HG02885 (cell line): ENCODE data around the gene SOST.

Experiments used
- ATAC-seq: cut with Tn5 transposase; IDR thresholded peaks from one replicate; pipeline ENCODE4 v1.9.1; 2021; ENCODE audit warnings: mild to moderate bottlenecking; ENCODE audit not compliant: unreplicated experiment, poor library complexity

The SOST gene

GRCh38 chr17:43753493-43754129 is 5.0 kb downstream of the SOST start:
- ATAC-seq = no peak

- no peak for ATAC-seq
These were observed 8.4 kb downstream of the SOST start for GRCh38 chr17:43750153-43750552.

DNA sequence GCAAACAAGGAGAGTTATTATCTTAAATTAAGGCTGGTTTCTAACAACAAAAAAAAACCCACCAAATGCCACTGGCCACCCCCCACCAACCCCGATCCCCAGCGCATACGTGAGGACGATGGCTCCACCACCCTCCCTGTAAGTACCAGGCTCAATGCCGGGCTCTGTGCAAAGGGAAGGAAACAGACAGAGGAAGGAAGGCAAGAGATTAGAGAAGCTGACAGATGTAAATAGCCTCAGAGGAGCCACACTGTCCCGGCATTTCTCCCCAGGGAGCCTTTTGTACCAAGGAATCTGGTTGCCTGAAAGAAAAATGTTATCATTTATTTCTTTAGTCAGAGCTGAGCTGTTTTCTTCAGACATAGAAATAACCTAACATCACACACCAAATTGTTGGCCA is 13.1 kb downstream of the SOST start:
- no peak for ATAC-seq

- no peak for ATAC-seq
These were observed 17.0 kb downstream of the SOST start for GRCh38 chr17:43741636-43742035.

DNA sequence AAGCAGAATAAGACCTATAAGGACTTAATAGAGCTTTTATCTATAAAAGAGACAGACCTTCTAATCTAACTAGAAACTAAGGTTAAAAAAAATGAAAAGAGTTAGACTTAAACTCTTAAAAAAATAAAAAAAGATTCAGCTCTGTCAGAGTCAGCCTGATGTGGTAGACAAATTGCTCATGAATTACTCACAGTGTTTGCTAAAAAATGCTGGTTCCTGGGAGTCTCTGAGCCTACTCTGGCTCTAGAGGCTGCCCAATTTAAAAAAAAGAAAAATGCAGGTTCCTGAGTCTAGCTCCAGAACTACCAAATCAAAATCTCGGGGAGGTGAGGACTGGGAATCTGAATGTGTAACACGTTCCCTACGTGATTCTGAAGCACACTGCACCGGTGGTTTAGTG is 18.1 kb downstream of the SOST start:
- no peak for ATAC-seq

GRCh38 chr17:43737722-43738121 is 20.9 kb downstream of the SOST start:
- no peak for ATAC-seq

GRCh38 chr17:43736389-43736788 is 22.2 kb downstream of the SOST start:
- ATAC-seq = no peak

GRCh38 chr17:43734376-43734775 is 24.2 kb downstream of the SOST start:
- ATAC-seq = no peak

GRCh38 chr17:43733956-43734355 is 24.6 kb downstream of the SOST start:
- ATAC-seq = no peak

- ATAC-seq = no peak
These were observed 25.6 kb downstream of the SOST start for GRCh38 chr17:43732958-43733357.

- ATAC-seq = no peak
These were observed 30.5 kb downstream of the SOST start for GRCh38 chr17:43728081-43728480.

- ATAC-seq = no peak
These were observed 34.8 kb downstream of the SOST start for GRCh38 chr17:43723697-43724359.

DNA sequence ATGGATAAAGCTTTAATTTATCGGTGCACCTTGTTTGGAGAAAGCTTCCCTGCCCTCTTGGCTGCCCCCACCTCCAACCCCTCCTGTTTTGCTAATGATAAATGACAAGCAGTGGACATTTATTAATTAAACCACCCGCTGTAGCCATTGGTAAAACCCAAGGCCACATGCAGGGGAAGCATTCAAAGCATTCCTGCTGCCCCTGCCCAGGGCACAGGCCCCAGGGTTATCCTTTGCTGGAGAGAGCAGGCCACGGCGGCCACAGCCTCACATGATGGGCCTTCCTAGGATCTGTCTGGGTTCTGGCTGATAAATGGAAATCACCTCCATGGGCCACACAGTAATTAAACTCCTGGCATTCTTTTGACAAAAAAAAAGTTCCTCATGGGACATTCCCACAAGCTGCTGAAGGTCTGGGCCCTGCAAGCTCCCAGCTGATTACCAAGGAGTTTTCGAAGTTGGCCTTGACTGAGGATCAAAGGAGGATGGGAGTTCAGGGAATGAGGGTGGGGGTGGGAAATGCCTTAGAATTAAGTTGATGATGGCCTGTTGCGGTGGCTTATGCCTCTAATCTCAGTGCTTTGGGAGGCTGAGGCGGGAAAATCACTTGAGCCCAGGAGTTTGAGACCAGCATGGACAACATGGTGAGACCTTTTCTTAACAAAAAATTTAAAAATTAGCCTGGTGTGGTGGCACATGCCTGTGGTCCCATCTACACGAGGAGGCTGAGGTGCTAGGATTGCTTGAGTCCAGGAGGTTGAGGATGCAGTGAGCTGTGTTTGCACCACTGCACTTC is 35.5 kb downstream of the SOST start:
- ATAC-seq = no peak

GRCh38 chr17:43722269-43722619 is 36.3 kb downstream of the SOST start:
- no peak for ATAC-seq

- ATAC-seq = no peak
These were observed 36.9 kb downstream of the SOST start for GRCh38 chr17:43721537-43722268.

DNA sequence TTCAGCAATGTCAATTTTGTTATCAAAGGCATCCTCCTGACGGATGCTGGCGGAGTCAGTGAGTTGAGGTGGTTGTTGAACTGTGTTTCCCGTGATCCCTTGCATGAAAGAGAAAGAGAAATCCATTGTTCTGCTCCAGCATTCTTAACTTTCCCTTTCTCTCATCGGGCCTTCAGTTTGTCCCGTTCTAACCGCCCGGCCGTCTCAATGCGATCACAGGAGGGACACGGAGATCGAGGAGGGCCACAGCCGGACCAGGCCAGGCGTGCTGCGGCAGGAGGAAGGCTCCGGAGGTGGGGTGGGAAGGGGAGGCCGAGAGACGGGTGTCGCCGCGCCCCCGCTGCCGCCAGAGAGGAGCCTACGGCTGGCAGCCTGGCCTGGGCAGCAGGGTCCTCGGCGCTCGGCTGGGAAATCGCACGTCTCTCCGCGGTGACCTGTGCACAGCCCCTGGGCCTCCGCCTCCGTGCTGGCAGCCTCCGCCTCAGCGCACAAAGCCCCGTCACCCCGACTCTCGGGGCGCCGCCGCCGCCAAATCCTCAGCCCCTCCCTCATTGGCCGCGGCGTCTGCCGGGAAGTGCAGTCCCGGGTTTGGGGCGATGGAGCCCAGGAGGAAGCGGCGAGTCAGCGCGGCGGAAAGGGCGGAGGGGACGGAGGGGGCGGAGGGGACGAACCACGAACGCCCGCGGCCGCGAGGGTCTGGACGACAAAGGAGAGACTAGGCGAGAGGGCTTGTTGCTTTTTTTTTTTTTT is 38.1 kb downstream of the SOST start:
- ATAC-seq = peak; percentile 69

GRCh38 chr17:43719578-43719977 is 39.0 kb downstream of the SOST start:
- no peak for ATAC-seq

DNA sequence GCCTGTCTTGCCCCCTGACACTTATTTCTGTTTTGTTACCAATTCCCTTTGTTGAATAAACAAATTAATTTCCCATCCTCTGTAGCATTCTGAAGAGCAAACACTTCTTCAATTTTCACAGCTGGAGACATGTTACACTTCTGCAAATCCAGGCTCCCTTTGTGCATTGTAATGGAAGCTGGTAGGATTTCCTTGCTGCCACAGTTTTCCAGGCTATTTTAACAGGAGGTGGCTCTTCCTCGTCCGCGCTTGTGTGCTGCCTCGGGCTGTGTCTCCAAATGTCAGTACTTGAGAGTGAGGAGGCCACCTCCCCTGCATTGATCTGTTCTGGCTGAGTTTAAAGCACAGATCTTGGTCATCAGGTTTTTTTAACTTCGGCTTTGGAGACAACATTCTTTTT is 40.0 kb downstream of the SOST start:
- no peak for ATAC-seq

GRCh38 chr17:43717913-43718312 is 40.7 kb downstream of the SOST start:
- ATAC-seq = no peak

- no peak for ATAC-seq
These were observed 44.0 kb downstream of the SOST start for GRCh38 chr17:43714465-43715149.
